HG02610 (cell line): ENCODE data around the gene DHX15.

Experiments used
- ATAC-seq: cut with Tn5 transposase; IDR thresholded peaks from one replicate; pipeline ENCODE4 v1.9.1; 2021; ENCODE audit warnings: mild to moderate bottlenecking, moderate library complexity; ENCODE audit not compliant: unreplicated experiment

Gene DHX15

DNA sequence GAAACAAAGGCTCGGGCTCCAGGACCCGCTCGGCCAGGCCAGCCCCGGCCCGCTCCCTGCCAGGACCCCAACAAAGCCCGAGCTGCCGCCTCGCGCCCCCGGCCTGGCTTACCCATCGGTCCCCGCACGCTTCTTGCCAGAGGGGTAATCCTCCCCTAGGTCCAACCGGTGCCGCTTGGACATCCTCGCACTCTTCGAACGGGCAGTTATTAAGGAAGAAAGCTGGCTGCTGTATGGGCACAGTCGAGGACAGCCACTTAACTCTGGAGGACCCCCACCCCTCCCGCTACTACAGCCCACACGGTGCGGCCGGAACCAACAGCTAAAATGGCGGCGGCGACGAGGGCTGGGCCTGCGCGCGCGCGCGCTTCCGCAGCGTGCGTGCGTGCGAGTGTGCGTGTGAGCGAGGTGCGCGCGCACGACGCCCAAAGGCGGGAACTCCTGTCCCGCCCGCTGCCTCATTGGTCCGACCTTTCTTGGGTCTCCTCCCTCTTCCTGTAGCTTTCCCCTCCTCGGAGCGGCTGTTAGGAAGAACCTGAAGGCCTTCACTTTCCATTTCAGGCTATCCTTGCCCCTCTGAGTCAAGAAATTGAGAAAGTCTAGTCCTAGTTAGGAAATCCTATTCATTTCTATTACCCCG is at the start of gene DHX15:
DHX15 (minus strand) TSS at position 344 of the 640 bp plus-strand sequence; CDS start at position 183, 161 bp downstream.
- peak; percentile 86 for ATAC-seq

DNA sequence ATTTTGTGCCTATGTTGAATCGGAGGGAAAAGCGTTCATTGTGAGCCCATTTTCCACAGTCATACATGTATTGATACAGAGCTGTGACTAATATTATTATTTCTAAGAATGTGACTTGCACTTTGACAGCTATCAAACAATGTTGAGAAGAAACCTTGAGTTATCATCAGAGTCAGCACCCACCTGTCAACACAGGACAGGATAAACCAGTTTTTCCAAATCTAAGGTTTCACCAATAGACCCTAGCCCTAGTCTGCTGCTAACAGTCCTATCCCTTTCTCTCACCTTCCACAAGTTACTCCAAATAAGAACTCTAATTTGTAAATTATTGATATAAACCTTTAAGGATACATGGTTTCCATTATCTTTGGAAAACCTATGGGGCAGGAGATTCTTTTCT is 47.7 kb upstream of the DHX15 start:
- no peak for ATAC-seq

DNA sequence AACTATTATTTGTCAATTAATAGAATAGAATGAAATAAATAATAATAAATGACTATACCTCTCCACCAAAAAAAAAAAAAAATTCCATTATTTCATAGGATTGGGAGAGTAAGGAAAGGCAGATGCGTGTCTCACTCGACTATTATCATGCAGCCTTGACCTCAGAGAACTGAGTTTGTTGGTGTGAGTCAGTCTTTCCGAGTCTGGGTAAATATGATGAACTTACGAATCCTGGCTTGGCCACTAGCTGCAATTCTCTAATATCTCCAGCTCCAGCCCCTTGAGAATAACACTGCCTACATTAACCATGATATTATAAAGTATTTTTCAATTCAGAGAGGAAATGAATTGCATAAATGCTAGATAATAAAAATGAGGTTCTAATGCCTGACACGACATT is 46.6 kb upstream of the DHX15 start:
- no peak for ATAC-seq

DNA sequence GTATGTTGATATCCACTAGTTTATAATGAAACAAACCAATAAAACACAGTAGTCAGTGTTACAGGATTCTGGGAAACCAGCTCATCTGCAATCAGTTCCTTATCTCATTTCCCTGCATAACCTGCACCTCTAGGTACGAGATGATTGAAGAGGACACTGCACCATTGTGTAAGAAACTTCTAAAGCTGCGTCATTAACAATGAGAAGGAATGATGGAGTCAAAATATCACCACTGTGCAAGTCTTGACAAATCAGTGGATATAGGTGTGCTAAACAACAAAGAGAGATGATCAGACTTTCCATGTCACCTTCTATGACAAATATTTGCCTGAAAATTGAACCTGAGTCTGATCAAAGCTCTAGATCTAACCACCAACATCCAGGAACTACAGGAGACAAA is 40.7 kb upstream of the DHX15 start:
- ATAC-seq: no peak

DNA sequence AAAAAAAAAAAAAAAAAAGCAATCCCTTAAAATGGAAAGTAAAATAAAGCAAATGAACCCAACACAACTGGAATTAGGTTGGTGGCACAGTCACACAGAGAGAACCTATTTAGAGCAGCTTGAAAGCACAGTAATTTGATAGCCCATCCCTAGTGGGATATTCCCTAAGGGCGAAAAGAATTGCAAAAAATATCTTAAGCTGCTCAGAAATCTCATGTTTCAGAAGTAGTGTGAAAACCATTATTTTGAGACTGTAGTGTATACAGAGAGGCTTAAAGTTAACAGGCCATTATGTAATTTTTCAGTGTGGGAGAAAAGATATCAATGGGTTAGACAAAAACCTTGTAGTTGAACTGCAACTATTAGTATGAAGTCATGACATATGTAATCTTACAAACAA is 40.0 kb upstream of the DHX15 start:
- ATAC-seq: no peak

DNA sequence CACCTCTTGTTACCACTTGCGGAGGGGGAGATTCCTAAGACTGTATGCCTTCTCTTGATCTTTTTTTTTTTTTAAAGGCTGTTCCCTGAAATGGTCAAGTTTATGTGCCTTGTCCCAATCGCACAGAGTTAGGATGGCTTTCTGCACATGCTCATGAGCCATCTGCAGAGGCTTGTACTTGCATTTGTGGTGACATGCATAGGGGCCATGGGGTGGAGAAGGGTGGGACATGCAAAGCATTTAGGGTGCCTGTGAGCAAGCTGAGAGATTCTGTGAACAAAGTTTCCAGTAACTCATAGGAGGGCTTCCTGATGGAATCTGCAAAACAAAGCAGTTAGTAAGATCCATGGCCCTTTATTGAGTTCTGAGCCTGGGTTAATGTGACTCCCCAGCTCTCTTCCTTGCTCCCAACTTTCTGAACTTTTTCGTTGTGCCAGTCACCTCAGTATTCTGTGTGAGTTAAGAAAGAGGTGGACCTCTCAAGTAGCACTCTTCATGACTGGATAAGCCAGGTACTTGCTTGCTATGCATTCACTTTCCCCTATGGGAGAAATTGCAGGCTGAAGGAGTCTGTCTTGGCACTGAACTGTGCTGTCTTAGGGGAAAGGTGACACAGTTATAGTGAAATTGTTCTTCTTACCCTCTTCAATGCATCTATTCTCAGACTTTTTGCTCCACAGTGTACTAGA is 37.9 kb upstream of the DHX15 start:
- ATAC-seq: no peak

DNA sequence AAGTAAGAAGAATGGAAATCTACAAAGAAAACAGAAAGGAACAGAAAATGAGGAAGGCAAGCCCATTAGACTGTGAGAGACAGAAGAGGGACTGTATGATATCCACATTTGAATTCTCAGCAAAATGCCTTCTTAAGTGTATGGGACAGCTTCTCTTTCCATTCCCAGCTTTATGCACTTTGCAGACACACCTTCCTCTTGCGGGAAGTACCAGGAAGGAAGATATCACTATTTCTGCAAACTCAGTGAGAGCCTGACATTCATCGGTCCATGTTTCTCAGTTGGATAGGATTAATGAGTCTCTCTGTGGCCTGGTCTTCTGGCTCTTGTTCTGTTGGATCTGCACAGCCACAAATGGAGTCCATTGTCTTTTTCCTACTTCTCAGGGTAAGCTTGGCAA is 31.6 kb upstream of the DHX15 start:
- no peak for ATAC-seq

DNA sequence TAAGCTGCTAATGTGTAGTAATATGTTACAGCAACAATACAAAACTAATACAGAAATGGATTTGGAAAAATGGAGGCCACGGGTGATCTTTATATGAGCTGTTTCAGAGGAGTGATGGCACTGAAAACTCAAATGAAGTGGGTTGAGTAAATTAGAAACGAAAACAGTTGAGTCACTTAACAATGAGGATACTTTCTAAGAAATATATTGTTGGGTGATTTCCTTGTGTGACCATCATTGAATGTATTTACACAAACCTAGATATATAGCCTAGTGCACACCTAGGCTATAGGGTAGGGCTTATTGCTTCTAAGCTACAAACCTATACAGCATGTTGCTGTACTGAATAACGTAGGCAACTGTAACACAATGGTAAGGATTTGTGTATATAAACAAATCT is 30.5 kb upstream of the DHX15 start:
- ATAC-seq: no peak

DNA sequence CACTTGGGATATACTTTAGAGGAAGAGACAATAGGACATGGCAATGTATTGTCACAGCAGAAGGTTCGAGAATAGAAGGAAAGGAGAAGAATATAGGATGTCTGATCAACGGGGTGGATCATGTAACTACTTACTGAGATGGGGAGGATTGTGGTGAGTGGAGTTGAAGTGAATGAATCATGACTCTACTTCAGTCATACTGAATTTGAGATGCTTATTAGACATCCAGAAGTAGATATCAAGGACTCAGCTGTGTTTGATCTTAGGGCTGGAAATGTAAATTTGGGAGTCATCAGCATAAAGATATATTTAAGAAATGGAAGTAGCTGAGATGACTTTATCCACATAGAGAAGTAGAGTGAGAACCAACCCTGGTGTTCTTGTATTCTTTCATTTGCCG is 29.1 kb upstream of the DHX15 start:
- no peak for ATAC-seq

DNA sequence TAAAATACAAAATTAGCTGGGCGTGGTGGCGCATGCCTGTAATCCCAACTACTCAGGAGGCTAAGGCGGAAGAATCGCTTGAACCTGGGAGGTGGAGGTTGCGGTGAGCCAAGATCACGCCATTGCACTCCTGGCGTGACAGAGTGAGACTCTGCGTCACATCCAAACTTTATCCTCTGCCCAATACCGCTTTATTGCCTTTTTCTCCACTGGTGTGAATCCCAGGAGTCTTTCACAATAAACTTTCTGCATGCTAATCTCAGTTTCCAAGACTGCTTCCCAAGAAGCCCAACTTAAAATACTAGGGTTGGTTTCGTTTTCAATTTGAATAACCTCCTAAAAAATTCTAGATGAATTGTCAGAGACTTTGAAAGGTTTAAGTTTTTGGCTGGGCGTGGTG is 27.2 kb upstream of the DHX15 start:
- ATAC-seq: no peak

DNA sequence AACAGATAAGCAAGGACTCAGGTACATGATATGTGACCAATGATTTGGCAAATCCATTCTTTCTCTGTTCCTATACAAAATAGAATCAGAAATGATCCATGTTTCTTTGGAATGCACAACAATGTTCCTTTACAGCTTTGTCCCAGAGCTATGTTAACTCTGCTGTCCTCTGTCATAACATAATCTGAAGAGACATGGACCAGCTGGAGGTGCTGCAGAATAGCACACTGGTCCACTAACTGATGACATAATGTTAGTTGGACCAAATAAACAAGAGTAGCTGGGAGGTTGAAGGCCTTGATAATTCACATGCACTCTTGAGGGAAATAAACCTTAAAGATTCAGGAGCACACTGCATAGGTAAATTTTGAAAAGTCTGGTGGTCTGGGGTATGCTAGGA is 23.0 kb upstream of the DHX15 start:
- no peak for ATAC-seq

DNA sequence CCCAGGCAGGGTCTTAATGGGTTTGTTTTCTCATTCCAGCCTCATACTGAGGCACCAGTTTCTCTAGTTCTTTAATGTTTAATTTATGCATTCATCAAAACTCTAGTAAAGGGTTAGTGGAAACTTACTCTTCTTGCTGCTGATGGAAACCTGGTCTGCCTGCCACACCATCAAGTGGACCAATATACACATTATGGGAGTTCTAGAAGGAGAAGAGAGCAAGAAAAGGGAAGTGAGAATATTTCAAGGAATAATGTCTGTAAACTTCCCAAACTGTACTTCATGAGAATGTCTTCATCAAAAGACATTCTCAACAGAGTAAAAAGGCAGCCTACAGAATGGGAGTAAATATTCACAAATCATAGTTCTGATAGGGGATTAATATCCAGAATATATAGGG is 20.9 kb upstream of the DHX15 start:
- no peak for ATAC-seq

DNA sequence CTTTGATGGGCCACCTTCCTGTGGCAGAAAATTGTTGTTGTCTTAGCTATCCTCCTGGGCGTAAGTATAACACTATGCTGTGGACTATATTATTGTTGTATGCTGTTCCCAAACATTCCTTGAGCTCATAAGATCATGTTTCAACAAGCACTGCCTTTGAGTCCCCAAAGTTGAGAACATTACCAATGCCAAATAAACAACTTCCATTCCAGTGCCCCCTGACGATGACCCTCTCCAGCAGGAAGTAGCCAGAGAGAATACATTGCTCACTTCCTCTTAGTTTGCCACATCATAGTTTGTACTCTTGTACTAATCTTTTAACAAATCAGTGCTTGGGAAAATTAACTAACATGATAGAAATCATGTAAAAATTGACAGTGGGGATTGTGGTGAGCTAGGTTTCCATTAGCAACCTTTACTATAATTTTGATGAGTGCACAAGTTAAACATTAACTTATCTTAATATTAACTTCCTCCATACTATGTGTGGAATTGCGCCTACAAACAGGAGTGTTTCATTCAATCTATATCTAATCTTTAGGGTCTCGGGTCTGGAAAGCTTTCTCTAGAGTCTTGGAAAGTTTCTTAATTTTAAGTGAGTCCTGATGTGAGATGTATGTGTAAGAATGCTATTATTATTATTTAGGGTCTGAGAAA is 20.3 kb upstream of the DHX15 start:
- ATAC-seq: no peak

DNA sequence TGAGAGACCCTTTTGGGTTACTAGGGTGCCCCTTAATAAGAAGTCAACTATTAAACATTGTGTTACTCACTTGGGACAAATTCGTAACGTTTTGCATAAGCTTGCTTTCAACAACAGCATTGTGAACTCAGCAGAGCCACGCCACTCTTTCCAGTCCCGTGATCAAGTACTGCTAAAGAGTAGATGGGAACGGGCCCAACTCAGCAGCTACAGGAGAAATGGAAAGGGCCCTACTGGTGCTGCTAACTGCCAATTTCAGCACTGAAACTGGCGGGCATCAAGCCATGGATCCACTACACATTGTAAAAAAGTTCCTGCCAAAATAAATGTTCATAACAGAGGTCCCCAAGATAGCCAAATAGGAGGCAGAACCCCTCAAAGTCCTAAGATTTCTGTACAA is 19.0 kb upstream of the DHX15 start:
- no peak for ATAC-seq

DNA sequence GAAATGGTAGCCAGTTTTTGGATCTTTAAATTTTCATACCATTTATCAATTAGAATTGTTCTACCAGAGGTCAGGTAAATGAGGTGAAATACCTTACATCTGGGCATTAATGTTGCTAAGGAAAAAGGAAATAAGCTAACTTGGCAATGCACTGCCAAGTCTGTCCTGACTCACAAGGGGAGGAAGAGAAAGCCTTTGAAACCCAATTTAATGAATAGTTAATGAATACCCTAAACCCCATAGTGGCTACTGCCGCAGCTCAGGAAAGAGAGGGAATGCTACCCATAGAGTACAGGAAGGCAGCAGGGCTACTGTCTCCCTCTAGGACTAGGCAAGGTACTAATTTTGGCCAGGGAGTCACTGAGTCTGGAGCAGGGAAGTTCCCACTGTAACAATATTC is 16.8 kb upstream of the DHX15 start:
- no peak for ATAC-seq

DNA sequence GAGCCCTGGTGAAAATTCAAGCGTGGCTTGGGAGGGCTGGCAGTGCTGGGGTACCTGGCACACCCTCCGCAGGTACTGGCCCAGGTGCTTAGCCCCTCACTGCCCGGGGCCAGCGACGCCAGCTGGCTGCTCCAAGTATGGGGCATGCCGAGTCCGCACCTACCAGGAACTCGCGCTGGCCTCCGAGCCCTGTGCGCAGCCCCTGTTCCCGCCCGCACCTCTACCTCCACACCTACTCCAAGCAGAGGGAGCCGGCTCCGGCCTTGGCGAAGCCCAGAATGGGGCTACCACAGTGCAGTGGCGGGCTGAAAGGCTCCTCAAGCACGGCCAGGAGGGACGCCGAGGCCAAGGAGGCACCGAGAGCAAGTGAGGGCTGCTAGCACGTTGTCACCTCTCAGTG is 14.9 kb upstream of the DHX15 start:
- ATAC-seq: no peak

DNA sequence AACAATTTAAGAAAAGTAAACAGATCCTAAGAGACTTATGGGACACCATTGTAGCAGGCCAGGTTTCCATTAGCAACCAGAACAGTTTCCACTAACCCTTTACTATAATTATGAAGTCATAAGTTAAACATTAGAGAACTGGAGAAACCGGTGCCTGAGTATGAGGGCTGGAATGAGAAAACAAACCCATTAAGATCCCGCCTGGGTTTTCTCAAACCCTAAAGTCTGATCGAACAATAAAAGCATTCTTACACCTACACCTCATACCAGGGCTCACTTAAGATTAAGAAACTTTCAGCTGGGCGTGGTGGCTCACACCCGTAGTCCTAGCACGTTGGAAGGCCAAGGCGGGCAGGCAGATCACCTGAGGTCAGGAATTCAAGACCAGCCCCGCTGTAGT is 13.7 kb upstream of the DHX15 start:
- ATAC-seq: no peak

DNA sequence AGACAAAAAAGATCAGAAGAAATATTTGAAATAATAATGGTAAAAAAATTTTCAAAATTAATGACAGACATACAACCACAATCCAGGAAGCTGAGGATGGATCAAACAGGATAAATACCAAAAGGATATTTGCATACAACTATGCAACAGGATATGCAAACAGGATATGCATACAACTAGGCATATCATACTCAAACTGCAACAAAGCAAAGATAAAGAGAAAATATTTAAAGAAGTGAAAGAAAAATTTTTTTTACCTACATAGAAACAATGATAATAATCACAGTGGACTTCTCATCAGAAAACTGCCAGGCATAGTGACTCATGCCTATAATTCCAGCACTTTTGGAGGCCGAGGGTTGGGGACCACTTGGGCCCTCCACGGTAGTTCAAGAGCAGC is 11.3 kb upstream of the DHX15 start:
- no peak for ATAC-seq

DNA sequence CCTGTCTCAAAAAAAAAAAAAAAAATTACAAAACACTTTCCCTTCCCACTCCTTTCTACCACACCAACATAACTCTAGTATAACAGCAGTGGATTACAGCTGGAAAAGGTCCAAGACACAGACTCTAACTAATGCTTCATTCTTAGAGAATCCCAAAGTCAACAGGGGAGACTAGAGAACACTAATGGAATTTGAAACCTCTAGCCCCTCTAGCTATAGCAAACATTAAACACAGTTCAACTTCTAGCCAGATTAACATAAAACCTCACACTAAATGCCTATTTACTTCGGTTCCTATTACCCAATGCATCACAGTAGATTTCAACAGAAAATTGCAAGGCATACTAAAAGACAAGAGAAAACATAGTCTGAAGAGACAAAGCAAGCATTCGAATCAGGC is 10.5 kb upstream of the DHX15 start:
- no peak for ATAC-seq

DNA sequence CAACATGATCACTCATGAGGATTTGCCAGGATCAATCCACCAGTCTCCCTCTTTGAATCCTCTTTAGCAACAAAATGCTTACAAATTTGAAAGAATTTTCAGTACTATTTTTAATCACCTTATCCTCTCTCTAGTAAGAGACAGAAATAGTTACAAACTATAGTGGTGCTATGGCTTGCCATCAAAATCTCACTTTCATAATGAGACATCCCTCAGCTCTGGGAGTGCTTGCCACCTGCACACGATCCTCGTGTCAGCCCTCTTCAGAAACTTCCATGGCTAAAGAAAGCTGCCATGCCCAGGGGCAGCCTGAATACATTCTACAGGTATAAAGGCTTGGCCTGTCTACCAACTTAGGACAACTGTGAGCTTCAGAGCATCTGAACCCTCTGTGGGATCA is 5.1 kb upstream of the DHX15 start:
- peak; percentile 61 for ATAC-seq

DNA sequence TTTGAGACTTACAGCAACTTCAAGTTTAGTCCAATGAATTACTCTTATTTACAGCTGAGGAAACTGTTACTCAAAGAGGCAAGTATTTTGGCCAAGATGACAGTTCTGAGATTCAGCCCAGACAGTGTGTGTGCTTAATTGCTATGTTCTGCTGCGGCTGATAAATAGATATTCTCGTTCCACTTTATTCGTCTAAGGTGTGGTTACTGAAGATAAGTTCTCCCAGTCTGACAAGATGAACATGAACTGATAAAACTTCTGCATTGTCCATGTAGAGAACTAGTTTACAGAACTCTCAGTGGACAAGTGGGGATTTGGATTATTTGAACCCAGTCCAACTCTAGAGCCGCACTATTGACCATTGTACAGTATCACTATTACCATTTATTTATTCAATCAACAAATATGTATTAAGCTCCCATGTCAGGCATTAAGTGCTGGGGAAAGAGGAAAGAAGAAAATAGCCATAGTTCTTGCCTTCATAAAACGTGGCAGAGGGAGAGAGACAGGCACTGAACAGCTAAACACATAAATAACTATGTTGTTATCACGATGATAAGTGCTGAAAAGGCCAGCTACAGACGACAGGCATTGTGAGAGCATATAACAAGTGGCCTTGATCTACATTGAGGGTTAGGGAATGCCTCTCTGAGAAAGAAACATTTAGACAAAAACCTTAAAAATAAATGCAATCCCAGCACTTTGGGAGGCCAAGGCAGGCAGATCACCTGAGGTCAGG is 4.0 kb upstream of the DHX15 start:
- ATAC-seq: no peak
